ENCODE measurements around the gene DDX11.
"Not testable (repeated sequence)": the region's sequence is repeated elsewhere in the genome, so short reads cannot be mapped to it uniquely, and the experiment has no call there.

DNA sequence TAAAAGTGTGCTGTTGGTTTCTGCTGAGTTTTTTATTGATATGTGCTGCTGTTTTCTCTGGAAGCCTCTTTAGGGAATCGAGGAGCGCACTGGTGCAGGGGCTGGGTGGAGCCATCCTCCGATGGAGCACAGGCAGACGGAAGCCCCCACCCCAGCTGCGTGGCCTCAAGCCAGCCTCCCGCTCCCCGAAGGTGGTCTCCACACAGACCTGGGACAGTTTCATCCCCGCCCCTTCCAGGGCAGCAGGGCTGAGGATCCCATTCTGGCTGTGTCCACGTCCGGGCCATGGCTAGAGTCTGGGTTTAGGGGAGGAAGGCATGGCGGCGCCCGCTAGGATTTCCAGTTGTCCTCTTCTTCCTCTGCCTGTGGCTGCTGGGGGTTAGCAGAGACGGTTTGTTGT, 31.1 kb downstream of the DDX11 start:
- TF ChIP-seq, protein P1, sequence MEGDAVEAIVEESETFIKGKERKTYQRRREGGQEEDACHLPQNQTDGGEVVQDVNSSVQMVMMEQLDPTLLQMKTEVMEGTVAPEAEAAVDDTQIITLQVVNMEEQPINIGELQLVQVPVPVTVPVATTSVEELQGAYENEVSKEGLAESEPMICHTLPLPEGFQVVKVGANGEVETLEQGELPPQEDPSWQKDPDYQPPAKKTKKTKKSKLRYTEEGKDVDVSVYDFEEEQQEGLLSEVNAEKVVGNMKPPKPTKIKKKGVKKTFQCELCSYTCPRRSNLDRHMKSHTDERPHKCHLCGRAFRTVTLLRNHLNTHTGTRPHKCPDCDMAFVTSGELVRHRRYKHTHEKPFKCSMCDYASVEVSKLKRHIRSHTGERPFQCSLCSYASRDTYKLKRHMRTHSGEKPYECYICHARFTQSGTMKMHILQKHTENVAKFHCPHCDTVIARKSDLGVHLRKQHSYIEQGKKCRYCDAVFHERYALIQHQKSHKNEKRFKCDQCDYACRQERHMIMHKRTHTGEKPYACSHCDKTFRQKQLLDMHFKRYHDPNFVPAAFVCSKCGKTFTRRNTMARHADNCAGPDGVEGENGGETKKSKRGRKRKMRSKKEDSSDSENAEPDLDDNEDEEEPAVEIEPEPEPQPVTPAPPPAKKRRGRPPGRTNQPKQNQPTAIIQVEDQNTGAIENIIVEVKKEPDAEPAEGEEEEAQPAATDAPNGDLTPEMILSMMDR (IDR thresholded peaks at IDR 0.05; ENCODE audit: low read length): not testable (repeated sequence)
- TF ChIP-seq EZH2phosphoT487 (IDR thresholded peaks at IDR 0.05; ENCODE audit: low read length); EZH2 (optimal IDR thresholded peaks at IDR 0.05; ENCODE audit: low read depth, low read length): not testable (repeated sequence)

All from MM.1S (cell line).